ENCODE measurements around the gene DRC7.

The DRC7 gene

GRCh38 chr16:57751539-57752202 is 57.1 kb downstream of the DRC7 start:
- no peak for DNase-seq (ENCODE audit: low read depth, low spot score)

DNA sequence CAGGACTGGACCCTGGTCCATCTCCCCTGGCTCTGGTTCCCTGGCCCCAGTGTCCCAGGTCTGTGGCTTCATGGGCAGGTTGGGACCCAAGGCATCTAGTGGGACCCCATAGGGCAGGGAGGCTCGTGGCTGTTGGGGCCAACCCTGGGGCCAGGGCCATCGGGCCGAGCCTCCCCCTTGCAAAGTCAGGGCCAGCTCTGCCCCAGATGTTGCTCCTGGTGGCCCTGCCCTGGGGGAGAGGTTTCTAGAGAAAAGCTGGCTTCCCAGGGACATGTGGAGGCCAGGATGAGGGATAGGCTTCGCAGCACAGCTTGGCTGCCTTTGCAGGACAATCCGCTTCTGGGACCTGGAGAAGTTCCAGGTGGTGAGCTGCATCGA is 57.6 kb downstream of the DRC7 start:
- DNase-seq (ENCODE audit: low read depth, low spot score), result no peak

GRCh38 chr16:57752581-57753447 is 58.2 kb downstream of the DRC7 start:
- no peak for DNase-seq (ENCODE audit: low read depth, low spot score)

- DNase-seq (ENCODE audit: low read depth, low spot score), result no peak
Observed at GRCh38 chr16:57753448-57754353, 59.1 kb downstream of the DRC7 start.

GRCh38 chr16:57754354-57755060 is 59.9 kb downstream of the DRC7 start:
- no peak for DNase-seq (ENCODE audit: low read depth, low spot score)

DNA sequence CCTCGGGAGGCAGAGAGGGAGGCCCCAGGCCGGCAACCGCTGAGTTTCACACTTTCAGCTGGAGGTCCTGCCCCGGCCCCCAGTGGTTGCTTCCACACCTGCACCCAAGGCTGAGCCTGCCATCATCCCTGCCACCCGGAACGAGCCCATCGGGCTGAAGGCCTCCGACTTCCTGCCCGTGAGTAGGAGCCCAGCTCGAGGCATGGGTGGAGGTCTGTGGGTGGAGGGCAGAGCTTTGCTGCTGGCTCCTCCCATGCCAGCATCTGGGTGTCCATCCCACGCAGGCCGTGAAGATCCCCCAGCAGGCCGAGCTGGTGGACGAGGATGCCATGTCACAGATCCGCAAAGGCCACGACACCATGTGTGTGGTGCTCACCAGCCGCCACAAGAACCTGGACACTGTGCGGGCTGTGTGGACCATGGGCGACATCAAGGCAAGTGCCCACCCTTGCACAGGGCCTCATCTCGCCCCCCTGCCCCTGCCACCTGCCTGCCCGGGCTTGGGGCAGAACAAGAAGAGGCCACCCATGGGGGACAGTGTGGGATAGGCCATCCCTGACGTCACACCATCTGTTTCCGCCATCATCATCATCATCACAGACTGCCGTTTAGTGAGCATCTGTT is 60.6 kb downstream of the DRC7 start:
- DNase-seq (ENCODE audit: low read depth, low spot score), result no peak

- no peak for DNase-seq (ENCODE audit: low read depth, low spot score)
Observed at GRCh38 chr16:57755726-57756423, 61.3 kb downstream of the DRC7 start.

GRCh38 chr16:57756424-57757325 is 62.1 kb downstream of the DRC7 start:
- no peak for DNase-seq (ENCODE audit: low read depth, low spot score)

DNA sequence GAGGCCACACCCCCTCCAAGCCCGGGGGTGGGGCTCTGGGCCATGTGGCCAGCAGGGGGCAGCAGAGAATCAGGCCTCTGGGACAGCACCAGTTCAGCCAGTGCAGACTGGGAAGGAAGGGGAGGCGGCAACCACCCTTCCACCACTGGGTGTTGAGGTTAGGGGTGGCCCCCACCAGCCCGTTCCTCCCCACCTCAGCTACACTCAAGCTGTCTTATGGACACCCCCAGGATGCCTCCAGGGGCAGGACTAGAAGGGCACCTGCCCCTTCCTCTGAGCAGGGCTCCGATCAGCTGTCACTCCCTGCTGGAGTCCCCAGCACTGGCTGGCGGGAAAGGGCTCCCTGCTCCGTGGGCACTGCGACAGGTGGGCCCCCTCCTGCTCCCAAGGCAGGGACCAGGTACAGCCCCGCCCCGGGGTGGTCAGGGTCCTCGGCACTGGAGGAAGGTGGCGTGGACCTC is 62.8 kb downstream of the DRC7 start:
- DNase-seq (ENCODE audit: low read depth, low spot score), result peak; percentile 80

GRCh38 chr16:57757883-57758282 is 63.3 kb downstream of the DRC7 start:
- DNase-seq (ENCODE audit: low read depth, low spot score), result no peak

- DNase-seq (ENCODE audit: low read depth, low spot score), result no peak
Observed at GRCh38 chr16:57758331-57759117, 63.9 kb downstream of the DRC7 start.

GRCh38 chr16:57759131-57759530 is 64.5 kb downstream of the DRC7 start:
- no peak for DNase-seq (ENCODE audit: low read depth, low spot score)

- DNase-seq (ENCODE audit: low read depth, low spot score), result no peak
Observed at GRCh38 chr16:57759541-57760356, 65.1 kb downstream of the DRC7 start.

DNA sequence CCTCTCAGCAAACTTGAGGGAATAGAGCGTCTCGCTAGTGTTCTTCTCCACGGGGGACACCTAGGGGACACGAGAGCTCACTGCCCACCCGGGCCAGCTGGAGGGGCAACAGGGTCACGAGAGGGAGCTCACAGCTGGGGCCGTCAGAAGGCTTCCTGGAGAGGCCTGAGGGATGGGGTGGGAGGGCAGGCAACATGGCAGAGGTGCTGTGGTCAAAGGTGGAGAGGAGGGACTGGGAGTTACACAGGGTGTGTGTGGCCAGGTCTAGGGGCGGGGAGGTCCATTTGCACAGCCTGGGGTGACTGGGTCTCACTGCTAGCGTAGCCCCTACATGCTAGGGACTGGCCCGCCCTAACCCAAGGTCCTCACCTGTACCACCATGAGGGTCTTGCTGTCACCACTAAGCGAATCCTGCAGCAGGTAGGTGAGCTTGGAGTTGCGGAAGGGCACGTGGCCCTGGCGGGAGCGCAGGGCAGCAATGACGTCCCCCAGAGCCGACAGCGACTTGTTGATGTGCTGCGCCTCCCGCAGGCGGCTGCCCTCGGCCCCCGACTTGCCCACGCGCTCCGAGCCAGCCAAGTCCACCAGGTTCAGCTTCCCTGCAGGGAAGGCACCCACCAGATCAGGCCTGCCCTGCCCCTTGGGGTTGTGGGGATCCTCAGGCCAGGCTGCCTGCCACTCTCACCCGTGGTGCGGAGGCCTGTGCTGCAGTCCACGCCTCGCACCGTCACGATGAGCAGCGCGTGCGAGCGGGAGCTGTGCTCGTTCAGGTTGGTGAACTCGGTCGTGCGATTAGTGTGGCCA is 66.0 kb downstream of the DRC7 start:
- no peak for DNase-seq (ENCODE audit: low read depth, low spot score)

DNA sequence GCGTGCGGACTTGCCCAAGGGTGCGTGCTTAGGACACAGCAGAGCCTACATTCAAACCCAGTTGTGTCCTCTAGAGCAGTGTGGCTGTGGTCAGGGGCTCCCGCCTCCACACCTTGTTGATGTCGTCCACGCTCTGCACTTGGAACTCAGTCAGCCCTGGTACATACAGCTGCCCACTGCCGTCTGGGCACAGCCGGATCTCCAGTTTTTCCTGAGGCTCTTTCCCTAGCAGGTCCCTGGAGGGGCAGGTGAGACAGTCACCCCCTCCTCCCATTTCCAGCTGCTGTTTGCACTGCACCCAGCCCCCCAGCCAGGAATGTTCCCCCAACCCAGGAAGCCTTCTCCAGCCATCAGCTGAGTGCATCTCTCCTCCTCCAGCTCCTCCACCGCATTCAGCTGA is 66.7 kb downstream of the DRC7 start:
- DNase-seq (ENCODE audit: low read depth, low spot score), result no peak

DNA sequence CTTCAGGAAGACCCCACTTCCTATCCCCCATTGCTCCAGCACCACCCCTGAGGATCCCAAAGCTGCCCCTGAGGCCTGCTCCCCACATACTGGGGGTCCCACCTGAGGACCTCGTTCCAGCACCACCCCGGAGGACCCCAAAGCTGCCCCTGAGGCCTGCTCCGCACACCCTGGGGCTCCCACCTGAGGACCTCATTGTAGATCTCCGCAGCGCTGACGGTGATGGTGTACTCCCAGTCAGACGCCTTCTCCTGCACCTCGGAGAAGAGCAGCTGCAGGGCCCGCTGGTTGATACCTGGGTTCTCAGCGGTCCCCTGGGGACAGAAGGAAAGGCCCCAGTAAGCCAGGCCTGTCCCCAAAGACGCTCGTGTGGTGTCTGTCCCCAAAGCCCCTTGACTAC is 67.4 kb downstream of the DRC7 start:
- no peak for DNase-seq (ENCODE audit: low read depth, low spot score)

Measured in activated CD4-positive, CD25-positive, alpha-beta regulatory T cell treated with anti-CD3 and anti-CD28 coated beads, Interleukin-2, amount 50 U/mL, for 16 hours (primary cell).